PC-3 (cell line): ENCODE data around the gene FAM209A. TPM values are rescaled to one million over a fixed set of nuclear protein-coding genes. Genes with fewer than 3 reads are reported as not detected.

Experiments
- ATAC-seq: fragments of 200-7000 bp; cut with Tn5 transposase; 2 replicates; pipeline ENCODE4 v1.9.1; 2020; ENCODE audit warnings: mild to moderate bottlenecking, moderate library complexity
- BruUV-seq: library from RNA; stranded (reverse); fragments of 400-500 nt; replicated peaks from 2 replicates; lab custom pipeline; 2021; lab: Mats Ljungman, UMichigan
- CTCF ChIA-PET: fragments of 300-600 bp; sonication (Branson Sonifier 250); formaldehyde crosslinking; loops from one replicate; lab custom pipeline; 2022; ENCODE audit warnings: antibody characterized with exemption; lab: Charles Lee
- POLR2A ChIA-PET: fragments of 300-600 bp; sonication (Branson Sonifier 250); formaldehyde crosslinking; loops from one replicate; lab custom pipeline; 2022; ENCODE audit warnings: antibody characterized with exemption; ENCODE audit not compliant: unreplicated experiment; lab: Charles Lee
- DNase-seq: peaks from one replicate; pipeline ENCODE4 v3.0.0-alpha.2; 2015
- H2AFZ ChIP-seq: fragments of 300-600 bp; sonication (generic); 2 replicates; pipeline ENCODE4 v1.6.0; 2016; ENCODE audit warnings: antibody characterized with exemption, low read length
- H3F3A ChIP-seq: fragments of 300-600 bp; sonication (generic); one replicate; pipeline ENCODE4 v1.6.0; 2017; ENCODE audit warnings: antibody characterized with exemption, low read length, control low read depth, mild to moderate bottlenecking; ENCODE audit not compliant: unreplicated experiment
- H3K27ac ChIP-seq: fragments of 300-600 bp; sonication (generic); 2 replicates; pipeline ENCODE4 v1.5.1; 2016; ENCODE audit warnings: mild to moderate bottlenecking, low read length
- H3K27me3 ChIP-seq: fragments of 300-600 bp; sonication (generic); 2 replicates; pipeline ENCODE4 v1.6.1; 2016; ENCODE audit warnings: low read length, mixed read lengths
- H3K36me3 ChIP-seq: fragments of 300-600 bp; sonication (generic); 2 replicates; pipeline ENCODE4 v1.6.1; 2016; ENCODE audit warnings: low read depth, mixed run types, low read length, mixed read lengths
- H3K4me1 ChIP-seq: fragments of 300-600 bp; sonication (generic); 2 replicates; pipeline ENCODE4 v1.5.1; 2016; ENCODE audit warnings: low read length; ENCODE audit not compliant: insufficient read depth
- H3K4me2 ChIP-seq: fragments of 300-600 bp; sonication (generic); 2 replicates; pipeline ENCODE4 v1.6.0; 2016; ENCODE audit warnings: low read length
- H3K4me3 ChIP-seq: fragments of 300-600 bp; sonication (generic); 2 replicates; pipeline ENCODE4 v1.5.1; 2016; ENCODE audit warnings: mild to moderate bottlenecking, low read length, mixed read lengths
- H3K79me2 ChIP-seq: fragments of 300-600 bp; sonication (generic); 2 replicates; pipeline ENCODE4 v1.6.1; 2017; ENCODE audit warnings: low read length, mixed read lengths
- H3K9ac ChIP-seq: fragments of 300-600 bp; sonication (generic); 2 replicates; pipeline ENCODE4 v1.6.0; 2016; ENCODE audit warnings: mild to moderate bottlenecking, low read length
- H3K9me2 ChIP-seq: fragments of 300-600 bp; sonication (generic); replicated peaks from 2 replicates; pipeline ENCODE4 v1.6.1; 2016; ENCODE audit warnings: mixed run types, low read length, mixed read lengths
- H3K9me3 ChIP-seq: fragments of 300-600 bp; sonication (generic); 2 replicates; pipeline ENCODE4 v1.6.1; 2016; ENCODE audit warnings: low read length, mixed read lengths
- H4K20me1 ChIP-seq: fragments of 300-600 bp; sonication (generic); 2 replicates; pipeline ENCODE4 v1.6.1; 2016; ENCODE audit warnings: low read length, mixed read lengths
- CTCF ChIP-seq: fragments of 300-600 bp; sonication (generic); conservative IDR thresholded peaks from 2 replicates; pipeline ENCODE4 v1.5.1; 2017; ENCODE audit warnings: antibody characterized with exemption, low read depth, mild to moderate bottlenecking, low read length
- EZH2 ChIP-seq: fragments of 300-600 bp; sonication (generic); IDR thresholded peaks from one replicate; pipeline ENCODE4 v1.6.1; 2017; ENCODE audit warnings: antibody characterized with exemption, mild to moderate bottlenecking, low read length; ENCODE audit not compliant: unreplicated experiment
- EZH2phosphoT487 ChIP-seq: fragments of 300-600 bp; sonication (generic); IDR thresholded peaks from 2 replicates; pipeline ENCODE4 v1.6.1; 2018; ENCODE audit warnings: mild to moderate bottlenecking, antibody characterized with exemption, low read length, borderline replicate concordance
- intact Hi-C: fragments of 100-400 bp; cut with micrococcal nuclease; formaldehyde crosslinking; loops from 2 replicates; pipeline ENCODE4 v1.9.0; 2023
- total RNA-seq: library from RNA; depleted of rRNA; stranded (reverse); fragments of >200 nt; gene quantifications from 2 replicates; pipeline ENCODE4 v1.2.3, GENCODE V29; 2014

Gene FAM209A
- total RNA-seq, 1 experiment from 2014 or later: 0.51 TPM

- no peak overlapping the region for H2AFZ ChIP-seq
- no peak for DNase-seq
- intact Hi-C loops: no loop called here
- no peaks in the 10 kb centered on the region for H3K9me2 ChIP-seq
- no peak overlapping the region for H3K4me3 ChIP-seq
- H3K79me2 ChIP-seq: no peaks in the 10 kb centered on the region
- POLR2A ChIA-PET: no interaction called here
- TF ChIP-seq CTCF (no peak), EZH2 (no peak), EZH2phosphoT487 (no peak)
- ATAC-seq: no peak
- peaks cover 37% of the 10 kb centered on the region for H3K36me3 ChIP-seq
- no TSS peak for BruUV-seq
- no peaks in the 10 kb centered on the region for H3K4me1 ChIP-seq
- CTCF ChIA-PET: no interaction called here
- H3K9me3 ChIP-seq: no peaks in the 10 kb centered on the region
- no peak overlapping the region for H3K9ac ChIP-seq
- H4K20me1 ChIP-seq: no peaks in the 10 kb centered on the region
- no peak overlapping the region for H3K4me2 ChIP-seq
- no peaks in the 10 kb centered on the region for H3K27me3 ChIP-seq
- no peaks in the 10 kb centered on the region for H3F3A ChIP-seq
- H3K27ac ChIP-seq: no peak overlapping the region
These were observed 11.1 kb upstream of the FAM209A start for GRCh38 chr20:56513161-56514150.

GRCh38 chr20:56516631-56517030, 7.9 kb upstream of the FAM209A start:
- peaks cover 13% of the 10 kb centered on the region for H3K9me3 ChIP-seq
- H2AFZ ChIP-seq: no peak overlapping the region
- H3K27ac ChIP-seq: no peak overlapping the region
- H3K4me3 ChIP-seq: no peak overlapping the region
- H4K20me1 ChIP-seq: no peaks in the 10 kb centered on the region
- no peak overlapping the region for H3K4me2 ChIP-seq
- TF ChIP-seq EZH2: no peak
- TF ChIP-seq EZH2phosphoT487: no peak
- TF ChIP-seq CTCF: no peak
- H3K36me3 ChIP-seq: peaks cover 67% of the 10 kb centered on the region
- H3K9me2 ChIP-seq: no peaks in the 10 kb centered on the region
- CTCF ChIA-PET: no interaction called here
- intact Hi-C loops: loop anchor here (1.0 kb wide), 1 partner anchor 116 kb away; no protein-coding TSS in a partner anchor
- no peaks in the 10 kb centered on the region for H3F3A ChIP-seq
- DNase-seq: no peak
- no peak overlapping the region for H3K9ac ChIP-seq
- ATAC-seq: no peak
- POLR2A ChIA-PET: no interaction called here
- BruUV-seq: no TSS peak
- H3K4me1 ChIP-seq: no peaks in the 10 kb centered on the region
- H3K79me2 ChIP-seq: no peaks in the 10 kb centered on the region
- no peaks in the 10 kb centered on the region for H3K27me3 ChIP-seq

GRCh38 chr20:56517211-56517610, 7.3 kb upstream of the FAM209A start:
- no peaks in the 10 kb centered on the region for H3K27me3 ChIP-seq
- intact Hi-C loops: no loop called here
- BruUV-seq: no TSS peak
- no peaks in the 10 kb centered on the region for H3F3A ChIP-seq
- no peaks in the 10 kb centered on the region for H3K79me2 ChIP-seq
- H3K4me3 ChIP-seq: no peak overlapping the region
- DNase-seq (no peak), ATAC-seq (no peak)
- POLR2A ChIA-PET: no interaction called here
- no peaks in the 10 kb centered on the region for H3K9me2 ChIP-seq
- no peak overlapping the region for H3K27ac ChIP-seq
- no peaks in the 10 kb centered on the region for H4K20me1 ChIP-seq
- CTCF ChIA-PET: no interaction called here
- no peak for TF ChIP-seq EZH2
- H3K4me1 ChIP-seq: no peaks in the 10 kb centered on the region
- no peak overlapping the region for H3K4me2 ChIP-seq
- no peak overlapping the region for H2AFZ ChIP-seq
- peaks cover 13% of the 10 kb centered on the region for H3K9me3 ChIP-seq
- H3K9ac ChIP-seq: no peak overlapping the region
- peaks cover 68% of the 10 kb centered on the region for H3K36me3 ChIP-seq
